DOHH2 (cell line): ENCODE data around the gene DBET.
"Not testable (repeated sequence)": the region's sequence is repeated elsewhere in the genome, so short reads cannot be mapped to it uniquely, and the experiment has no call there.

Experiments used
- CTCF ChIP-seq: fragments of 200-600 bp; sonication (generic); IDR thresholded peaks from one replicate; pipeline ENCODE4 v1.5.1; 2014; ENCODE audit warnings: antibody characterized with exemption, mild to moderate bottlenecking, low read depth, low read length; ENCODE audit not compliant: poor library complexity, severe bottlenecking
- EZH2phosphoT487 ChIP-seq: fragments of 200-600 bp; sonication (generic); IDR thresholded peaks from 2 replicates; pipeline ENCODE4 v1.6.1; 2017; ENCODE audit warnings: borderline replicate concordance, mild to moderate bottlenecking, antibody characterized with exemption, low read length, moderate library complexity, mixed read lengths

GRCh38 chr4:190037704-190038388 lies 26.5 kb upstream of the DBET start:
- not testable (repeated sequence) for TF ChIP-seq CTCF, EZH2phosphoT487
